Common myeloid progenitor, CD34-positive (primary cell): ENCODE data around the gene CAMSAP3. TPM values are rescaled to one million over a fixed set of nuclear protein-coding genes. Genes with fewer than 3 reads are reported as not detected.

Experiments
- CTCF ChIA-PET: fragments of 350-600 bp; sonication (Branson Sonifier 250); formaldehyde crosslinking; loops from one replicate; lab custom pipeline; 2021; ENCODE audit warnings: antibody characterized with exemption; lab: Charles Lee
- POLR2A ChIA-PET: fragments of 350-600 bp; sonication (Branson Sonifier 250); formaldehyde crosslinking; loops from one replicate; lab custom pipeline; 2021; ENCODE audit warnings: antibody characterized with exemption; lab: Charles Lee
- DNase-seq, 3 donors: peaks; one replicate each; pipeline versions ENCODE4 v3.0.0 to v3.0.0-alpha.2; 2013
- H3K27ac ChIP-seq, 2 experiments: 1 replicate in 1 of 2; 2 replicates in 1 of 2; pipeline ENCODE4 v1.7.0; 2013; ENCODE audit warnings: inconsistent platforms in 2 of 2, low read length in 2 of 2, mild to moderate bottlenecking in 2 of 2, low read depth in 1 of 2, moderate library complexity in 1 of 2; ENCODE audit not compliant: severe bottlenecking in 2 of 2, insufficient read depth in 1 of 2, poor library complexity in 1 of 2
- H3K27me3 ChIP-seq, 5 experiments: replicated peaks in 2 of 5; 1 replicate in 3 of 5; 2 replicates in 2 of 5; pipeline versions ENCODE4 v1.6.1 to v1.7.0; 2013; ENCODE audit warnings: low read length in 4 of 5, mild to moderate bottlenecking in 2 of 5, moderate library complexity in 2 of 5, inconsistent platforms in 1 of 5; ENCODE audit not compliant: insufficient read depth in 5 of 5, control insufficient read depth in 4 of 5
- H3K36me3 ChIP-seq, 4 experiments: 1 replicate in 2 of 4; 2 replicates in 2 of 4; pipeline versions ENCODE4 v1.6.1 to v1.7.0; 2013; ENCODE audit warnings: low read length in 3 of 4, control low read depth in 1 of 4, mild to moderate bottlenecking in 1 of 4; ENCODE audit not compliant: control insufficient read depth in 4 of 4, insufficient read depth in 4 of 4
- H3K4me1 ChIP-seq, 4 experiments: 1 replicate in 3 of 4; 2 replicates in 1 of 4; pipeline versions ENCODE4 v1.6.1 to v1.7.1; 2013; ENCODE audit warnings: low read length in 3 of 4, mild to moderate bottlenecking in 3 of 4, control low read depth in 1 of 4, inconsistent platforms in 1 of 4, moderate library complexity in 1 of 4; ENCODE audit not compliant: control insufficient read depth in 4 of 4, insufficient read depth in 4 of 4; ENCODE audit errors: control extremely low read depth in 1 of 4
- H3K4me3 ChIP-seq, 7 experiments: 1 replicate in 4 of 7; 2 replicates in 3 of 7; pipeline versions ENCODE4 v1.5.1 to v1.7.0; 2013; ENCODE audit warnings: mild to moderate bottlenecking in 7 of 7, low read length in 6 of 7, moderate library complexity in 6 of 7, inconsistent platforms in 2 of 7, low read depth in 2 of 7, control low read depth in 1 of 7; ENCODE audit not compliant: insufficient read depth in 4 of 7, control insufficient read depth in 1 of 7; ENCODE audit errors: extremely low read depth in 1 of 7
- H3K9me3 ChIP-seq, 5 experiments: 1 replicate in 4 of 5; 2 replicates in 1 of 5; pipeline versions ENCODE4 v1.6.1 to v1.7.1; 2013; ENCODE audit warnings: low read length in 4 of 5, mild to moderate bottlenecking in 2 of 5, inconsistent platforms in 1 of 5, low read depth in 1 of 5, moderate library complexity in 1 of 5; ENCODE audit not compliant: control insufficient read depth in 4 of 5, insufficient read depth in 2 of 5; ENCODE audit errors: control extremely low read depth in 1 of 5
- WGBS: methylation state at CpG from one replicate; pipeline ENCODE4 v1.1.5; 2013; ENCODE audit not compliant: insufficient coverage; 5-methylcytosine and 5-hydroxymethylcytosine counted together
- polyA plus RNA-seq: library from polyadenylated mRNA; unstranded; fragments of 120-200 nt; gene quantifications from one replicate; pipeline ENCODE4 v1.2.1, GENCODE V29; 2013

CAMSAP3 gene
- polyA plus RNA-seq: 1.1 TPM

- POLR2A ChIA-PET: interaction anchor here (0.5 kb wide), 1 partner anchor 11 kb away, joined by 3 read pairs; no protein-coding TSS in a partner anchor
- CTCF ChIA-PET: interaction anchor here (0.9 kb wide), 1 partner anchor 27 kb away, joined by 3 read pairs; no protein-coding TSS in a partner anchor
- Histone ChIP-seq H3K4me3 (peak within 1 kb of the TSS; percentile 28 to 70 (median 48)), H3K27me3 (peaks cover 0 to 44% (median 21%) of the 10 kb centered on the region in 5 experiments), H3K36me3 (no peaks in the 10 kb centered on the region), H3K4me1 (peaks cover 0 to 13% (median 8%) of the 10 kb centered on the region in 4 experiments), H3K9me3 (no peaks in the 10 kb centered on the region), H3K27ac (no peak within 1 kb of the TSS)
- WGBS: 0% methylated on average over 52 of the region's 78 CpGs
- peak; percentile 34 to 74 (median 58) for DNase-seq
These were observed at the start of gene CAMSAP3 for GRCh38 chr19:7595466-7596133. TSS of gene CAMSAP3 (plus strand) at chr19:7595863. CDS start at chr19:7596003, 140 bp downstream.

- peak in 1 of 3 donors; percentile 19 for DNase-seq
- Histone ChIP-seq H3K36me3 (peaks cover 0 to 37% (median 24%) of the 10 kb centered on the region in 4 experiments), H3K4me3 (no peak overlapping the region), H3K27me3 (no peaks in the 10 kb centered on the region), H3K4me1 (peaks cover 5 to 36% (median 27%) of the 10 kb centered on the region in 4 experiments), H3K9me3 (no peaks in the 10 kb centered on the region), H3K27ac (no peak overlapping the region)
- ChIA-PET CTCF (interaction anchor here (0.6 to 1.2 kb wide), 3 partner anchors 22 to 394 kb away, joined by 4 to 5 read pairs (median 4); a partner anchor contains a TSS), POLR2A (no interaction called here)
- WGBS: no CpG with 5 or more reads among the region's 1 CpG
These were observed 49.8 kb upstream of the CAMSAP3 start for GRCh38 chr19:7545904-7546303.

- WGBS: 100% methylated on average over 1 of the region's 3 CpGs
- H3K27me3 ChIP-seq: no peaks in the 10 kb centered on the region
- POLR2A ChIA-PET: interaction anchor here (0.6 kb wide), 1 partner anchor 880 kb away, joined by 4 read pairs; no protein-coding TSS in a partner anchor
- CTCF ChIA-PET: no interaction called here
- peaks cover 5 to 36% (median 27%) of the 10 kb centered on the region in 4 experiments for H3K4me1 ChIP-seq
- DNase-seq: no peak
- H3K4me3 ChIP-seq: no peak overlapping the region
- peaks cover 0 to 28% (median 15%) of the 10 kb centered on the region in 4 experiments for H3K36me3 ChIP-seq
- H3K27ac ChIP-seq: no peak overlapping the region
- no peaks in the 10 kb centered on the region for H3K9me3 ChIP-seq
These were observed 48.5 kb upstream of the CAMSAP3 start for GRCh38 chr19:7547159-7547558.

GRCh38 chr19:7549429-7550148, 46.1 kb upstream of the CAMSAP3 start:
- ChIA-PET POLR2A (no interaction called here), CTCF (no interaction called here)
- peaks cover 0 to 24% (median 14%) of the 10 kb centered on the region in 4 experiments for H3K36me3 ChIP-seq
- H3K27me3 ChIP-seq: no peaks in the 10 kb centered on the region
- peaks cover 5 to 21% (median 18%) of the 10 kb centered on the region in 4 experiments for H3K4me1 ChIP-seq
- no peak overlapping the region for H3K27ac ChIP-seq
- 93% methylated on average over 26 of the region's 36 CpGs for WGBS
- DNase-seq: no peak
- no peaks in the 10 kb centered on the region for H3K9me3 ChIP-seq
- H3K4me3 ChIP-seq: no peak overlapping the region

- Histone ChIP-seq H3K27ac (no peak overlapping the region), H3K4me3 (no peak overlapping the region), H3K36me3 (peaks cover 0 to 30% (median 19%) of the 10 kb centered on the region in 4 experiments), H3K9me3 (no peaks in the 10 kb centered on the region), H3K27me3 (no peaks in the 10 kb centered on the region), H3K4me1 (peaks cover 2 to 14% (median 12%) of the 10 kb centered on the region in 4 experiments)
- ChIA-PET POLR2A (no interaction called here), CTCF (no interaction called here)
- WGBS: 98% methylated on average over 41 of the region's 41 CpGs
- DNase-seq: no peak
These were observed 45.4 kb upstream of the CAMSAP3 start for GRCh38 chr19:7550169-7550770.

- peaks cover 0 to 36% (median 24%) of the 10 kb centered on the region in 4 experiments for H3K36me3 ChIP-seq
- H3K27me3 ChIP-seq: no peaks in the 10 kb centered on the region
- peak; percentile 80 to 91 (median 84) for DNase-seq
- H3K9me3 ChIP-seq: no peaks in the 10 kb centered on the region
- 65% methylated on average over 39 of the region's 51 CpGs for WGBS
- peak overlapping the region in 4 of 7 experiments; percentile 19 to 53 (median 33) for H3K4me3 ChIP-seq
- no peak overlapping the region for H3K27ac ChIP-seq
- ChIA-PET POLR2A (no interaction called here), CTCF (no interaction called here)
- peaks cover 0 to 5% (median 3%) of the 10 kb centered on the region in 4 experiments for H3K4me1 ChIP-seq
These were observed 44.5 kb upstream of the CAMSAP3 start for GRCh38 chr19:7550987-7551761.
